ENCODE measurements around the gene SNRNP25. TPM values are rescaled to one million over a fixed set of nuclear protein-coding genes. Genes with fewer than 3 reads are reported as not detected.

SNRNP25 gene
- total and polyA plus RNA-seq, 9 of the 15 experiments (the other 6 are each of a cell fraction or from before 2014, with no cell fraction given) = 59.0 to 176 (median 108) TPM

DNA sequence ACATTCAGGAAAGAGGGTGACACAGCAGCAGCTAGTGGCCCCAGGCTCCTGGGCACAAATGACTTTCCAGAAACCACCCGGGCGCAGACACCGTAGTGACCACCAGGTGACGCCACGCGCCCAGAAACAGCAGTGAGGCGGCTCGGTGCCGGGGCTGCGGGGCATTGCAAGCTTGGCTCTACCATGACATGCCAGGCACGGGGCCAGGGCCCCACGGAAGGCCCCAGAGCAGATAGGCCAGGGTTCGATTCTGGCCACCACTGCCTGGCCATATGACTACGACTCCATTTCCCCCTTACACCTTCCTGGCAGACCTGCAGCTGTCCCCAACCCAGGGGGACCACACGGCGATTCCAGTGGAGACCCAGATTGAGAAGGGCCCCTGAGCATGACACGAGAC is 12.1 kb downstream of the SNRNP25 start (continued):
- TF ChIP-seq NR4A1 (CRISPR knock-in tag; IDR thresholded peaks at IDR 0.05) (no peak), NR4A1 (tag; IDR thresholded peaks at IDR 0.05) (no peak), HOXB6 (CRISPR knock-in tag; IDR thresholded peaks at IDR 0.05; ENCODE audit: borderline replicate concordance) (no peak), HMGN3 (IDR thresholded peaks at IDR 0.05; ENCODE audit: borderline replicate concordance, extremely low read depth, insufficient read length, low read depth, low read length) (no peak), ZNF778 (CRISPR knock-in tag; IDR thresholded peaks at IDR 0.05) (no peak), DMBX1 (CRISPR knock-in tag; IDR thresholded peaks at IDR 0.05; ENCODE audit: borderline replicate concordance) (no peak), CBX3 (IDR thresholded peaks at IDR 0.05; ENCODE audit: borderline replicate concordance in 1 of 2, low read length in 2 of 2) (no peak), ZNF717 (CRISPR knock-in tag; IDR thresholded peaks at IDR 0.05) (no peak), HNRNPUL1 (IDR thresholded peaks at IDR 0.05; ENCODE audit: low read length) (no peak), PTBP1 (IDR thresholded peaks at IDR 0.05; ENCODE audit: low read depth, low read length) (no peak), KAT2B (IDR thresholded peaks at IDR 0.05; ENCODE audit: low read depth, low read length) (no peak), CEBPB (tag; IDR thresholded peaks at IDR 0.05) (no peak), ZSCAN29 (IDR thresholded peaks at IDR 0.05) (no peak), NCOA4 (IDR thresholded peaks at IDR 0.05; ENCODE audit: partially characterized antibody) (no peak)
- TF ChIP-seq, protein P1, sequence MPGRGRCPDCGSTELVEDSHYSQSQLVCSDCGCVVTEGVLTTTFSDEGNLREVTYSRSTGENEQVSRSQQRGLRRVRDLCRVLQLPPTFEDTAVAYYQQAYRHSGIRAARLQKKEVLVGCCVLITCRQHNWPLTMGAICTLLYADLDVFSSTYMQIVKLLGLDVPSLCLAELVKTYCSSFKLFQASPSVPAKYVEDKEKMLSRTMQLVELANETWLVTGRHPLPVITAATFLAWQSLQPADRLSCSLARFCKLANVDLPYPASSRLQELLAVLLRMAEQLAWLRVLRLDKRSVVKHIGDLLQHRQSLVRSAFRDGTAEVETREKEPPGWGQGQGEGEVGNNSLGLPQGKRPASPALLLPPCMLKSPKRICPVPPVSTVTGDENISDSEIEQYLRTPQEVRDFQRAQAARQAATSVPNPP (IDR thresholded peaks at IDR 0.05; ENCODE audit: borderline replicate concordance, insufficient read depth, insufficient read length) = no peak
- TF ChIP-seq, protein P2, sequence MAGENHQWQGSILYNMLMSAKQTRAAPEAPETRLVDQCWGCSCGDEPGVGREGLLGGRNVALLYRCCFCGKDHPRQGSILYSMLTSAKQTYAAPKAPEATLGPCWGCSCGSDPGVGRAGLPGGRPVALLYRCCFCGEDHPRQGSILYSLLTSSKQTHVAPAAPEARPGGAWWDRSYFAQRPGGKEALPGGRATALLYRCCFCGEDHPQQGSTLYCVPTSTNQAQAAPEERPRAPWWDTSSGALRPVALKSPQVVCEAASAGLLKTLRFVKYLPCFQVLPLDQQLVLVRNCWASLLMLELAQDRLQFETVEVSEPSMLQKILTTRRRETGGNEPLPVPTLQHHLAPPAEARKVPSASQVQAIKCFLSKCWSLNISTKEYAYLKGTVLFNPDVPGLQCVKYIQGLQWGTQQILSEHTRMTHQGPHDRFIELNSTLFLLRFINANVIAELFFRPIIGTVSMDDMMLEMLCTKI (IDR thresholded peaks at IDR 0.05; ENCODE audit: partially characterized antibody) = no peak
- TF ChIP-seq, protein P3, sequence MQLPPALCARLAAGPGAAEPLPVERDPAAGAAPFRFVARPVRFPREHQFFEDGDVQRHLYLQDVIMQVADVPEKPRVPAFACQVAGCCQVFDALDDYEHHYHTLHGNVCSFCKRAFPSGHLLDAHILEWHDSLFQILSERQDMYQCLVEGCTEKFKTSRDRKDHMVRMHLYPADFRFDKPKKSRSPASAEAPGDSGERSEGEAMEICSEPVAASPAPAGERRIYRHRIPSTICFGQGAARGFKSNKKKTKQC (CRISPR knock-in tag; IDR thresholded peaks at IDR 0.05) = no peak
- TF ChIP-seq, protein P4, sequence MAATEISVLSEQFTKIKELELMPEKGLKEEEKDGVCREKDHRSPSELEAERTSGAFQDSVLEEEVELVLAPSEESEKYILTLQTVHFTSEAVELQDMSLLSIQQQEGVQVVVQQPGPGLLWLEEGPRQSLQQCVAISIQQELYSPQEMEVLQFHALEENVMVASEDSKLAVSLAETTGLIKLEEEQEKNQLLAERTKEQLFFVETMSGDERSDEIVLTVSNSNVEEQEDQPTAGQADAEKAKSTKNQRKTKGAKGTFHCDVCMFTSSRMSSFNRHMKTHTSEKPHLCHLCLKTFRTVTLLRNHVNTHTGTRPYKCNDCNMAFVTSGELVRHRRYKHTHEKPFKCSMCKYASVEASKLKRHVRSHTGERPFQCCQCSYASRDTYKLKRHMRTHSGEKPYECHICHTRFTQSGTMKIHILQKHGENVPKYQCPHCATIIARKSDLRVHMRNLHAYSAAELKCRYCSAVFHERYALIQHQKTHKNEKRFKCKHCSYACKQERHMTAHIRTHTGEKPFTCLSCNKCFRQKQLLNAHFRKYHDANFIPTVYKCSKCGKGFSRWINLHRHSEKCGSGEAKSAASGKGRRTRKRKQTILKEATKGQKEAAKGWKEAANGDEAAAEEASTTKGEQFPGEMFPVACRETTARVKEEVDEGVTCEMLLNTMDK (IDR thresholded peaks at IDR 0.05; ENCODE audit: borderline replicate concordance, insufficient read depth, low read depth, low read length, poor library complexity, severe bottlenecking) = no peak
- TF ChIP-seq, protein P5, sequence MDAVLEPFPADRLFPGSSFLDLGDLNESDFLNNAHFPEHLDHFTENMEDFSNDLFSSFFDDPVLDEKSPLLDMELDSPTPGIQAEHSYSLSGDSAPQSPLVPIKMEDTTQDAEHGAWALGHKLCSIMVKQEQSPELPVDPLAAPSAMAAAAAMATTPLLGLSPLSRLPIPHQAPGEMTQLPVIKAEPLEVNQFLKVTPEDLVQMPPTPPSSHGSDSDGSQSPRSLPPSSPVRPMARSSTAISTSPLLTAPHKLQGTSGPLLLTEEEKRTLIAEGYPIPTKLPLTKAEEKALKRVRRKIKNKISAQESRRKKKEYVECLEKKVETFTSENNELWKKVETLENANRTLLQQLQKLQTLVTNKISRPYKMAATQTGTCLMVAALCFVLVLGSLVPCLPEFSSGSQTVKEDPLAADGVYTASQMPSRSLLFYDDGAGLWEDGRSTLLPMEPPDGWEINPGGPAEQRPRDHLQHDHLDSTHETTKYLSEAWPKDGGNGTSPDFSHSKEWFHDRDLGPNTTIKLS (IDR thresholded peaks at IDR 0.05; ENCODE audit: borderline replicate concordance, low read depth) = no peak
- TF ChIP-seq, protein P6, sequence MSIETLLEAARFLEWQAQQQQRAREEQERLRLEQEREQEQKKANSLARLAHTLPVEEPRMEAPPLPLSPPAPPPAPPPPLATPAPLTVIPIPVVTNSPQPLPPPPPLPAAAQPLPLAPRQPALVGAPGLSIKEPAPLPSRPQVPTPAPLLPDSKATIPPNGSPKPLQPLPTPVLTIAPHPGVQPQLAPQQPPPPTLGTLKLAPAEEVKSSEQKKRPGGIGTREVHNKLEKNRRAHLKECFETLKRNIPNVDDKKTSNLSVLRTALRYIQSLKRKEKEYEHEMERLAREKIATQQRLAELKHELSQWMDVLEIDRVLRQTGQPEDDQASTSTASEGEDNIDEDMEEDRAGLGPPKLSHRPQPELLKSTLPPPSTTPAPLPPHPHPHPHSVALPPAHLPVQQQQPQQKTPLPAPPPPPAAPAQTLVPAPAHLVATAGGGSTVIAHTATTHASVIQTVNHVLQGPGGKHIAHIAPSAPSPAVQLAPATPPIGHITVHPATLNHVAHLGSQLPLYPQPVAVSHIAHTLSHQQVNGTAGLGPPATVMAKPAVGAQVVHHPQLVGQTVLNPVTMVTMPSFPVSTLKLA (conservative IDR thresholded peaks at IDR 0.05) = peak in 1 of 2 experiments; percentile 27; a peak in 1 of 4 replicates
